Ovary (tissue), 9 donors: ENCODE data around the gene RBM47. TPM values are rescaled to one million over a fixed set of nuclear protein-coding genes. Genes with fewer than 3 reads are reported as not detected.

ENCODE experiments used
- DNase-seq, 5 donors: peaks; one replicate each; pipeline ENCODE4 v3.0.0-alpha.2; 2019 to 2020
- H3K27ac ChIP-seq, 2 donors: fragments of 200-600 bp; one replicate each; pipeline versions ENCODE4 v1.5.1 to v1.8.0; 2019 to 2022
- H3K27me3 ChIP-seq: fragments of 200-600 bp; one replicate; pipeline ENCODE4 v1.8.0; 2022
- H3K36me3 ChIP-seq: fragments of 200-600 bp; sonication (generic); one replicate; pipeline ENCODE4 v1.5.1; 2019
- H3K4me1 ChIP-seq: one replicate; pipeline ENCODE4 v1.8.1; 2013; ENCODE audit warnings: mild to moderate bottlenecking, moderate library complexity; ENCODE audit not compliant: insufficient read depth
- H3K4me3 ChIP-seq: fragments of 200-600 bp; sonication (generic); one replicate; pipeline ENCODE4 v1.5.1; 2017
- H3K9me3 ChIP-seq, 2 donors: fragments of 200-600 bp in 1 of 2; sonication (generic) in 1 of 2; one replicate each; pipeline versions ENCODE4 v1.5.1 to v1.8.1; 2013 to 2019; ENCODE audit warnings: mild to moderate bottlenecking in 1 of 2, moderate library complexity in 1 of 2
- CTCF ChIP-seq, 3 donors: fragments of 450-650 bp in 2 of 3; fragments of 200-600 bp in 1 of 3; IDR thresholded peaks; one replicate each; pipeline versions ENCODE4 v1.5.1 to v1.8.0; 2016 to 2022; ENCODE audit warnings: antibody characterized with exemption in 3 of 3, mild to moderate bottlenecking in 1 of 3
- EP300 ChIP-seq: sonication (generic); formaldehyde crosslinking; IDR thresholded peaks from one replicate; pipeline ENCODE4 v1.6.1; 2017; ENCODE audit warnings: antibody characterized with exemption
- POLR2A ChIP-seq: fragments of 450-650 bp; IDR thresholded peaks from one replicate; pipeline ENCODE4 v1.6.1; 2017; ENCODE audit warnings: antibody characterized with exemption, mild to moderate bottlenecking, moderate library complexity
- WGBS, 3 donors: extraction: QIAGEN DNeasy Blood & Tissue Kit in 1 of 3; methylation state at CpG; one replicate each; pipeline versions ENCODE4 v1.1.5 to v1.1.7; 2013 to 2017; 5-methylcytosine and 5-hydroxymethylcytosine counted together
- intact Hi-C, 4 donors: fragments of 100-400 bp; cut with DNase I; formaldehyde crosslinking; loops; one replicate each; pipeline versions ENCODE4 v1.11.0 to v1.15.1; 2022 to 2023
- polyA plus RNA-seq, 2 donors: library from polyadenylated mRNA; stranded (reverse); fragments of 200-250 nt in 1 of 2; fragments of 350-450 nt in 1 of 2; fragmentation: Illumina TruSeq in 1 of 2; extraction: RNeasy Lipid Tissue Mini Kit (QIAGEN cat#74804) in 1 of 2; gene quantifications; one replicate each; pipeline ENCODE4 v1.2.3, GENCODE V29; 2013 to 2014
- total RNA-seq, 7 donors: library from RNA; depleted of rRNA in 2 of 7; stranded (reverse); fragments of >200 nt in 2 of 7; fragmentation: NEBNext Ultra II Directional in 3 of 7; extraction: Animal tissue kit (Norgen Biotek cat#: 25700) in 3 of 7; gene quantifications; one replicate each; pipeline versions ENCODE4 v1.1.0 to v1.2.4, GENCODE V29; 2016 to 2023
- donor health status: DM: no; HTN: no; CAD: no; lungs with moderate emphysema.
- donor health status: DM: no; HTN: no; CAD: no.
- donor health status: Bipolar disorder and iron deficiency.
- donor health status: DM: yes; HTN: yes; CAD: no.
- donor health status: DM: no; HTN: no; CAD: no.
- donor health status: DM: yes; HTN: yes; CAD: no.

Gene RBM47
- total and polyA plus RNA-seq, 9 donors: 2.7 to 92.8 (median 10.3) TPM

GRCh38 chr4:40493160-40493559 lies 136.5 kb downstream of the RBM47 start:
- 47 to 64% (median 58%) methylated on average over 3 of the region's 3 CpGs for WGBS, 3 donors
- Histone ChIP-seq H3K4me1 (peaks cover 7% of the 10 kb centered on the region), H3K27ac (no peak overlapping the region)

GRCh38 chr4:40492691-40493090 lies 137.0 kb downstream of the RBM47 start:
- H3K4me1 ChIP-seq: peaks cover 7% of the 10 kb centered on the region
- no peaks in the 10 kb centered on the region for H3K9me3 ChIP-seq
- intact Hi-C loops: no loop called here
- no peak overlapping the region for H3K4me3 ChIP-seq
- TF ChIP-seq EP300 (no peak), CTCF (IDR thresholded peaks at IDR 0.05) (no peak), POLR2A (no peak)
- H3K27ac ChIP-seq: no peak overlapping the region
- WGBS, 3 donors: 32 to 55% (median 44%) methylated on average over 3 of the region's 3 CpGs
- no peaks in the 10 kb centered on the region for H3K27me3 ChIP-seq
- H3K36me3 ChIP-seq: no peaks in the 10 kb centered on the region
- DNase-seq: no peak

More at GRCh38 chr4:40493160-40493559, 136.5 kb downstream of the RBM47 start:
- intact Hi-C loops: no loop called here
- no peak for TF ChIP-seq EP300
- no peak for TF ChIP-seq CTCF (IDR thresholded peaks at IDR 0.05)
- TF ChIP-seq POLR2A: no peak
- no peak for DNase-seq
- Histone ChIP-seq H3K4me3 (no peak overlapping the region), H3K9me3 (no peaks in the 10 kb centered on the region), H3K27me3 (no peaks in the 10 kb centered on the region), H3K36me3 (no peaks in the 10 kb centered on the region)

- Histone ChIP-seq H3K27me3 (no peaks in the 10 kb centered on the region), H3K27ac (no peak overlapping the region), H3K9me3 (no peaks in the 10 kb centered on the region), H3K4me1 (peaks cover 7% of the 10 kb centered on the region), H3K36me3 (no peaks in the 10 kb centered on the region), H3K4me3 (no peak overlapping the region)
- intact Hi-C loops: no loop called here
- no peak for DNase-seq
- TF ChIP-seq EP300 (no peak), CTCF (IDR thresholded peaks at IDR 0.05) (no peak), POLR2A (no peak)
- 94 to 96% (median 95%) methylated on average over 10 of the region's 10 CpGs for WGBS, 3 donors
Observed at GRCh38 chr4:40490481-40490880, 139.2 kb downstream of the RBM47 start.

GRCh38 chr4:40489961-40490360 lies 139.7 kb downstream of the RBM47 start:
- no peak for DNase-seq
- H3K27ac ChIP-seq: no peak overlapping the region
- intact Hi-C loops: no loop called here
- no peaks in the 10 kb centered on the region for H3K27me3 ChIP-seq
- no peak overlapping the region for H3K4me3 ChIP-seq
- H3K9me3 ChIP-seq: no peaks in the 10 kb centered on the region
- TF ChIP-seq EP300 (no peak), POLR2A (no peak), CTCF (IDR thresholded peaks at IDR 0.05) (no peak)
- no peaks in the 10 kb centered on the region for H3K36me3 ChIP-seq
- H3K4me1 ChIP-seq: peaks cover 7% of the 10 kb centered on the region

- Histone ChIP-seq H3K9me3 (no peaks in the 10 kb centered on the region), H3K27me3 (no peaks in the 10 kb centered on the region), H3K4me1 (no peaks in the 10 kb centered on the region), H3K36me3 (no peaks in the 10 kb centered on the region), H3K4me3 (no peak overlapping the region), H3K27ac (no peak overlapping the region)
- WGBS, 3 donors: 85 to 91% (median 90%) methylated on average over 1 of the region's 1 CpG
- DNase-seq: no peak
- intact Hi-C loops: no loop called here
- TF ChIP-seq POLR2A (no peak), EP300 (no peak)
Observed at GRCh38 chr4:40486534-40486933, 143.1 kb downstream of the RBM47 start.
